A549 (cell line): ENCODE measurements around the gene PPP1R11. TPM values are rescaled to one million over a fixed set of nuclear protein-coding genes. Genes with fewer than 3 reads are reported as not detected.

Experiments used
- ATAC-seq, 2 experiments: fragments of 200-7000 bp in 1 of 2; fragments of >200 bp in 1 of 2; cut with Nextera tagmentation in 1 of 2; cut with Tn5 transposase in 1 of 2; 3 replicates each; pipeline versions ENCODE4 v1.8.0 to v1.9.1; 2018 to 2020; ENCODE audit warnings: mild to moderate bottlenecking in 1 of 2, moderate library complexity in 1 of 2
- CTCF ChIA-PET: fragments of 300-600 bp; sonication (Branson Sonifier 250); formaldehyde crosslinking; extraction: SDS; loops from one replicate; lab custom pipeline; 2021; ENCODE audit warnings: antibody characterized with exemption, inconsistent platforms; lab: Yijun Ruan, JAX
- POLR2A ChIA-PET: fragments of 350-600 bp; formaldehyde crosslinking; extraction: SDS; loops from one replicate; lab custom pipeline; 2021; ENCODE audit warnings: antibody characterized with exemption, inconsistent platforms; lab: Yijun Ruan, JAX
- DNase-seq, 2 experiments: peaks; one replicate each; pipeline versions ENCODE4 v3.0.0 to v3.0.0-alpha.2; 2011 to 2016; ENCODE audit warnings: low read depth in 1 of 2, low spot score in 1 of 2
- FAIRE-seq: peaks from 2 replicates; lab custom pipeline; 2011; peaks lifted over from hg19 to GRCh38; lab: Jason Lieb, UNC
- H3K27ac ChIP-seq, 2 experiments: fragments of >200 bp; sonication (Bioruptor Twin); formaldehyde crosslinking; 3 replicates each; pipeline ENCODE4 v1.5.1; 2016 to 2017
- H3K4me1 ChIP-seq: fragments of >200 bp; sonication (Bioruptor Twin); formaldehyde crosslinking; 3 replicates; pipeline ENCODE4 v1.6.1; 2016
- H3K4me2 ChIP-seq: fragments of >200 bp; sonication (Bioruptor Twin); formaldehyde crosslinking; 3 replicates; pipeline ENCODE4 v1.6.1; 2016
- H3K4me3 ChIP-seq: fragments of >200 bp; sonication (Bioruptor Twin); formaldehyde crosslinking; 3 replicates; pipeline ENCODE4 v1.5.1; 2016
- H3K9me3 ChIP-seq: fragments of >200 bp; sonication (Bioruptor Twin); formaldehyde crosslinking; 3 replicates; pipeline ENCODE4 v1.6.1; 2016
- ATOH8 ChIP-seq: fragments of 250-450 bp; sonication (Bioruptor Pico); IDR thresholded peaks from 2 replicates; pipeline ENCODE4 v1.5.0; 2020; ENCODE audit warnings: low read depth, mild to moderate bottlenecking, moderate library complexity
- BHLHE40 ChIP-seq: IDR thresholded peaks from 2 replicates; pipeline ENCODE4 v1.6.1; 2012; ENCODE audit warnings: low read depth, low read length, inconsistent platforms
- CBX8 ChIP-seq: fragments of 200-600 bp; sonication (generic); IDR thresholded peaks from 2 replicates; pipeline ENCODE4 v1.6.1; 2016
- CHD2 ChIP-seq: fragments of 150-350 bp; IDR thresholded peaks from 2 replicates; pipeline ENCODE4 v1.6.1; 2014; ENCODE audit warnings: low read length; ENCODE audit not compliant: partially characterized antibody
- EHF ChIP-seq: fragments of 250-450 bp; sonication (Bioruptor Pico); IDR thresholded peaks from 2 replicates; pipeline ENCODE4 v1.5.0; 2020; ENCODE audit warnings: mild to moderate bottlenecking
- ELK1 ChIP-seq: fragments of 150-350 bp; IDR thresholded peaks from 2 replicates; pipeline ENCODE4 v1.6.1; 2014; ENCODE audit warnings: low read depth, mild to moderate bottlenecking, low read length
- EP300 ChIP-seq, 2 experiments: fragments of >200 bp; sonication (Bioruptor Twin); formaldehyde crosslinking; IDR thresholded peaks; 2 replicates in 1 of 2; 3 replicates in 1 of 2; pipeline ENCODE4 v1.6.1; 2016 to 2017
- FOSL2 ChIP-seq, 2 experiments: fragments of 450-650 bp in 1 of 2; fragments of >200 bp in 1 of 2; sonication (Bioruptor Twin) in 1 of 2; formaldehyde crosslinking; IDR thresholded peaks; 2 replicates each; pipeline versions ENCODE4 v1.5.0 to v1.6.1; 2016 to 2020; ENCODE audit warnings: mild to moderate bottlenecking in 1 of 2, moderate library complexity in 1 of 2
- HEYL ChIP-seq: fragments of 250-450 bp; sonication (Bioruptor Pico); IDR thresholded peaks from 2 replicates; pipeline ENCODE4 v1.8.0; 2021; ENCODE audit warnings: mild to moderate bottlenecking, moderate library complexity
- HOXB13 ChIP-seq: fragments of 250-450 bp; sonication (Bioruptor Pico); IDR thresholded peaks from 2 replicates; pipeline ENCODE4 v1.5.0; 2020; ENCODE audit warnings: low read depth, mild to moderate bottlenecking, moderate library complexity
- HOXB5 ChIP-seq: fragments of 250-450 bp; sonication (Bioruptor Pico); IDR thresholded peaks from 2 replicates; pipeline ENCODE4 v1.5.0; 2020; ENCODE audit warnings: mild to moderate bottlenecking, moderate library complexity
- JUN ChIP-seq, 2 experiments: fragments of >200 bp; sonication (Bioruptor Twin); formaldehyde crosslinking; IDR thresholded peaks; 2 replicates in 1 of 2; 3 replicates in 1 of 2; pipeline ENCODE4 v1.6.1; 2016 to 2017
- JUNB ChIP-seq: fragments of >200 bp; sonication (Bioruptor Twin); formaldehyde crosslinking; IDR thresholded peaks from 2 replicates; pipeline ENCODE4 v1.6.1; 2016
- MAFK ChIP-seq: fragments of 450-650 bp; IDR thresholded peaks from 2 replicates; pipeline ENCODE4 v1.6.1; 2014; ENCODE audit not compliant: partially characterized antibody
- MAZ ChIP-seq: fragments of 150-350 bp; IDR thresholded peaks from 2 replicates; pipeline ENCODE4 v1.6.1; 2014; ENCODE audit warnings: antibody characterized with exemption, low read depth, low read length, borderline replicate concordance
- NFE2L2 ChIP-seq: fragments of 150-350 bp; conservative IDR thresholded peaks from 2 replicates; pipeline ENCODE4 v1.6.1; 2014; ENCODE audit warnings: low read length
- NPAS2 ChIP-seq: fragments of 250-450 bp; sonication (Bioruptor Pico); IDR thresholded peaks from 2 replicates; pipeline ENCODE4 v1.8.0; 2022; ENCODE audit warnings: mild to moderate bottlenecking, moderate library complexity, borderline replicate concordance
- NR3C1 ChIP-seq: fragments of >200 bp; sonication (Bioruptor Twin); formaldehyde crosslinking; IDR thresholded peaks from 3 replicates; pipeline ENCODE4 v1.6.1; 2017
- PBX3 ChIP-seq: IDR thresholded peaks from 2 replicates; pipeline ENCODE4 v1.6.1; 2012
- REST ChIP-seq: fragments of 200-600 bp; sonication (generic); IDR thresholded peaks from 2 replicates; pipeline ENCODE4 v1.6.1; 2016; ENCODE audit warnings: antibody characterized with exemption, mild to moderate bottlenecking, moderate library complexity
- RFX5 ChIP-seq: fragments of 450-650 bp; IDR thresholded peaks from 2 replicates; pipeline ENCODE4 v1.7.1; 2014; ENCODE audit warnings: antibody characterized with exemption, mild to moderate bottlenecking, moderate library complexity
- SMC3 ChIP-seq: fragments of >200 bp; sonication (Bioruptor Twin); formaldehyde crosslinking; IDR thresholded peaks from 3 replicates; pipeline ENCODE4 v1.6.1; 2018; ENCODE audit warnings: inconsistent platforms
- TFCP2L1 ChIP-seq: fragments of 250-450 bp; sonication (Bioruptor Pico); IDR thresholded peaks from 2 replicates; pipeline ENCODE4 v1.5.0; 2021; ENCODE audit warnings: mild to moderate bottlenecking
- TP53 ChIP-seq: fragments of 250-450 bp; sonication (Bioruptor Pico); IDR thresholded peaks from 2 replicates; pipeline ENCODE4 v1.5.0; 2021; ENCODE audit warnings: mild to moderate bottlenecking, moderate library complexity
- ZC3H11A ChIP-seq: fragments of 450-650 bp; IDR thresholded peaks from 2 replicates; pipeline ENCODE4 v1.6.1; 2014; ENCODE audit warnings: antibody characterized with exemption, mild to moderate bottlenecking
- WGBS: methylation state at CpG from one replicate; pipeline ENCODE4 v1.1.6; 2017; ENCODE audit errors: missing lambda C conversion rate; 5-methylcytosine and 5-hydroxymethylcytosine counted together
- polyA plus RNA-seq, 4 experiments: library from polyadenylated mRNA; depleted of rRNA in 3 of 4; stranded (reverse); fragments of >200 nt; fragmentation: RNase III in 1 of 4; extraction: RNeasy Plus Mini Kit Qiagen cat#74134 plus additional on column Dnase treatment in 1 of 4; gene quantifications; 2 replicates in 3 of 4; 3 replicates in 1 of 4; pipeline ENCODE4 v1.2.3, GENCODE V29; 2011 to 2017

Gene PPP1R11
- polyA plus RNA-seq, 2 of the 4 experiments (the other 2 are of a cell fraction) = 34.3 to 61.6 TPM

GRCh38 chr6:30044630-30045029 is 22.4 kb upstream of the PPP1R11 start:
- no peak overlapping the region for H3K4me3 ChIP-seq
- no peak for ATAC-seq
- ChIA-PET POLR2A (no interaction called here), CTCF (no interaction called here)
- DNase-seq = no peak
- FAIRE-seq = no peak
- H3K4me1 ChIP-seq = 0 out of 3 replicates have a peak, but pooled peaks cover 3% of the 10 kb centered on the region
- H3K27ac ChIP-seq = no peak overlapping the region
- 57% methylated on average over 2 of the region's 2 CpGs for WGBS
- H3K4me2 ChIP-seq = no peak overlapping the region
- no peak for TF ChIP-seq MAZ
- TF ChIP-seq REST = no peak
- no peak for TF ChIP-seq HOXB5 (CRISPR knock-in tag)
- TF ChIP-seq SMC3 = no peak
- TF ChIP-seq JUN (IDR thresholded peaks at IDR 0.05) = no peak
- TF ChIP-seq MAFK = no peak
- no peak for TF ChIP-seq TP53 (CRISPR knock-in tag)
- no peak for TF ChIP-seq JUNB
- TF ChIP-seq ELK1 = no peak
- no peak for TF ChIP-seq RFX5
- no peaks in the 10 kb centered on the region for H3K9me3 ChIP-seq

- FAIRE-seq (no peak), ATAC-seq (no peak), DNase-seq (no peak)
- CTCF ChIA-PET = no interaction called here
- Histone ChIP-seq H3K4me1 (0 out of 3 replicates have a peak, but pooled peaks cover 3% of the 10 kb centered on the region), H3K27ac (no peak overlapping the region), H3K4me2 (no peak overlapping the region), H3K9me3 (no peaks in the 10 kb centered on the region), H3K4me3 (no peak overlapping the region)
- POLR2A ChIA-PET = interaction anchor here (0.7 kb wide), 1 partner anchor 14 kb away, joined by 3 read pairs; the partner anchor contains the start of gene POLR1H
- WGBS = 67% methylated on average over 2 of the region's 2 CpGs
- TF ChIP-seq NPAS2 (CRISPR knock-in tag) = no peak
- no peak for TF ChIP-seq EP300 (IDR thresholded peaks at IDR 0.05)
- no peak for TF ChIP-seq HOXB13 (CRISPR knock-in tag)
Measured at GRCh38 chr6:30047220-30047619, 19.8 kb upstream of the PPP1R11 start.

- H3K4me3 ChIP-seq = no peak overlapping the region
- H3K9me3 ChIP-seq = no peaks in the 10 kb centered on the region
- H3K4me2 ChIP-seq = no peak overlapping the region
- no peak for DNase-seq
- ChIA-PET POLR2A (no interaction called here), CTCF (no interaction called here)
- no peak for FAIRE-seq
- no peak overlapping the region for H3K27ac ChIP-seq
- no peak for ATAC-seq
- 60% methylated on average over 3 of the region's 3 CpGs for WGBS
- H3K4me1 ChIP-seq = no peaks in the 10 kb centered on the region
- TF ChIP-seq ELK1 (no peak), JUN (IDR thresholded peaks at IDR 0.05) (no peak), FOSL2 (IDR thresholded peaks at IDR 0.05) (no peak), FOSL2 (CRISPR knock-in tag; IDR thresholded peaks at IDR 0.05) (no peak), NFE2L2 (no peak), BHLHE40 (no peak), RFX5 (no peak), ATOH8 (CRISPR knock-in tag) (no peak), ZC3H11A (no peak), HOXB5 (CRISPR knock-in tag) (no peak), NR3C1 (no peak), NPAS2 (CRISPR knock-in tag) (no peak), JUNB (no peak), TFCP2L1 (CRISPR knock-in tag) (no peak), TP53 (CRISPR knock-in tag) (no peak), CHD2 (no peak), EHF (CRISPR knock-in tag) (no peak), PBX3 (no peak), HEYL (CRISPR knock-in tag) (no peak), CBX8 (no peak)
Measured at GRCh38 chr6:30053682-30054081, 13.3 kb upstream of the PPP1R11 start.
